Measurements from ENCODE around the gene ABHD6. TPM values are rescaled to one million over a fixed set of nuclear protein-coding genes. Genes with fewer than 3 reads are reported as not detected.
"Not testable (repeated sequence)": the region's sequence is repeated elsewhere in the genome, so short reads cannot be mapped to it uniquely, and the experiment has no call there.

ABHD6 gene
- total RNA-seq, 1 experiment from 2014 or later: 12.7 TPM

DNA sequence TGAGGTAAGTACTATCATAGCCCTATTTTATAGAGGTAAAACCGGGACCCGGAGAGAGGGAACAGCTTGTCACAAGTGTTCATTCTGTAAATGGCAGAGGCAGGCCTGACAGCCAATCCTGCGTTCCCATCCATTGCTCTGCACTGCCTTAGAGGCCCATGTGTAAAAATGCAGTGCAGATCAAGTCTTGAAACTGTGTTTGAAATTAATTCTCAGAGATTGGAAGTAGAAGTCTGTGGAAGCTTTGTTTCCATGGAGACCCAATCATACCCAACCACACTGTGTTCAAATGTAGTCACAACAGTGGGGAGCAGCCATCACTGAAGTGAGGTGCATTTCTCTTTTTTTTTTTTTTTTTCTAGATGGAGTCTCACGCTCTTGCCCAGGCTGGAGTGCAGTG is 13.7 kb upstream of the ABHD6 start:
- Histone ChIP-seq H4K20me1 (ENCODE audit: insufficient read depth) (no peaks in the 10 kb centered on the region), H2AFZ (ENCODE audit: low read depth, low read length, poor library complexity, severe bottlenecking) (no peak overlapping the region), H3K4me3 (replicated peaks in 1 of 2; ENCODE audit: low read depth in 1 of 2, low read length in 2 of 2) (no peak overlapping the region), H3K27me3 (ENCODE audit: insufficient read depth, low read length) (no peaks in the 10 kb centered on the region), H3K4me1 (ENCODE audit: control insufficient read depth in 1 of 2, insufficient read depth in 2 of 2, low read length in 2 of 2) (peaks cover 0 to 11% of the 10 kb centered on the region in 2 experiments; a peak in 2 of 4 replicates), H3K9me2 (ENCODE audit: insufficient read depth) (no peaks in the 10 kb centered on the region), H3K9ac (ENCODE audit: low read length) (no peak overlapping the region), H3K4me2 (ENCODE audit: low read length) (no peak overlapping the region), H3K36me3 (ENCODE audit: control insufficient read depth in 1 of 2, insufficient read depth in 2 of 2, low read length in 2 of 2) (no peaks in the 10 kb centered on the region), H3K9me3 (ENCODE audit: control insufficient read depth in 1 of 2, insufficient read depth in 1 of 2, low read depth in 1 of 2, low read length in 2 of 2) (no peaks in the 10 kb centered on the region), H3K27ac (ENCODE audit: low read depth, low read length) (no peak overlapping the region), H3K79me2 (ENCODE audit: insufficient read depth, low read length) (no peaks in the 10 kb centered on the region)
- intact Hi-C loops (cut with micrococcal nuclease): no loop called here
- DNase-seq (ENCODE audit: low read depth, low spot score) (no peak), ATAC-seq (no peak)
- TF ChIP-seq POLR2AphosphoS5 (IDR thresholded peaks at IDR 0.05; ENCODE audit: low read depth, low read length): no peak
- POLR2A ChIA-PET: no interaction called here
- CTCF ChIA-PET: no interaction called here
- no TSS peak for BruUV-seq (replicated peaks)
- RAD21 ChIA-PET (ENCODE audit: low non-redundant PET in 1 of 2, low total read pairs in 2 of 2, uncharacterized antibody in 2 of 2, unreplicated experiment in 2 of 2): no interaction called here

- POLR2A ChIA-PET; H3K9ac ChIP-seq (ENCODE audit: low read length); H3K79me2 ChIP-seq (ENCODE audit: insufficient read depth, low read length); H3K9me2 ChIP-seq (ENCODE audit: insufficient read depth); H3K27ac ChIP-seq (ENCODE audit: low read depth, low read length); H4K20me1 ChIP-seq (ENCODE audit: insufficient read depth); DNase-seq (ENCODE audit: low read depth, low spot score); intact Hi-C loops (cut with micrococcal nuclease); H3K9me3 ChIP-seq (ENCODE audit: control insufficient read depth in 1 of 2, insufficient read depth in 1 of 2, low read depth in 1 of 2, low read length in 2 of 2); H3K36me3 ChIP-seq (ENCODE audit: control insufficient read depth in 1 of 2, insufficient read depth in 2 of 2, low read length in 2 of 2); ATAC-seq; H3K27me3 ChIP-seq (ENCODE audit: insufficient read depth, low read length); H2AFZ ChIP-seq (ENCODE audit: low read depth, low read length, poor library complexity, severe bottlenecking); H3K4me3 ChIP-seq (replicated peaks in 1 of 2; ENCODE audit: low read depth in 1 of 2, low read length in 2 of 2); RAD21 ChIA-PET (ENCODE audit: low non-redundant PET in 1 of 2, low total read pairs in 2 of 2, uncharacterized antibody in 2 of 2, unreplicated experiment in 2 of 2); BruUV-seq (replicated peaks); H3K4me2 ChIP-seq (ENCODE audit: low read length); H3K4me1 ChIP-seq (ENCODE audit: control insufficient read depth in 1 of 2, insufficient read depth in 2 of 2, low read length in 2 of 2): not testable (repeated sequence)
- CTCF ChIA-PET: interaction anchor here (1.1 to 5.1 kb wide), 2 partner anchors 10 to 40 kb away, joined by 3 to 28 read pairs; no protein-coding TSS in a partner anchor
These were observed 9.7 kb upstream of the ABHD6 start for GRCh38 chr3:58227933-58228332.

- no TSS peak for BruUV-seq (replicated peaks)
- H3K9ac ChIP-seq (ENCODE audit: low read length): no peak overlapping the region
- no peak overlapping the region for H3K27ac ChIP-seq (ENCODE audit: low read depth, low read length)
- intact Hi-C loops (cut with micrococcal nuclease): no loop called here
- H3K4me2 ChIP-seq (ENCODE audit: low read length): no peak overlapping the region
- CTCF ChIA-PET: interaction anchor here (0.7 to 5.1 kb wide), 2 partner anchors 13 to 75 kb away, joined by 3 to 28 read pairs; partner anchors contain the start of genes HTD2 and RPP14
- no peak overlapping the region for H2AFZ ChIP-seq (ENCODE audit: low read depth, low read length, poor library complexity, severe bottlenecking)
- RAD21 ChIA-PET (ENCODE audit: low non-redundant PET in 1 of 2, low total read pairs in 2 of 2, uncharacterized antibody in 2 of 2, unreplicated experiment in 2 of 2): no interaction called here
- H3K9me2 ChIP-seq (ENCODE audit: insufficient read depth): no peaks in the 10 kb centered on the region
- DNase-seq (ENCODE audit: low read depth, low spot score): no peak
- H3K9me3 ChIP-seq (ENCODE audit: control insufficient read depth in 1 of 2, insufficient read depth in 1 of 2, low read depth in 1 of 2, low read length in 2 of 2): no peaks in the 10 kb centered on the region
- POLR2A ChIA-PET: no interaction called here
- H3K27me3 ChIP-seq (ENCODE audit: insufficient read depth, low read length): 0 out of 2 replicates have a peak, but pooled peaks cover 7% of the 10 kb centered on the region
- H3K4me1 ChIP-seq (ENCODE audit: control insufficient read depth in 1 of 2, insufficient read depth in 2 of 2, low read length in 2 of 2): peaks cover 0 to under 1% of the 10 kb centered on the region in 2 experiments; a peak in 1 of 4 replicates
- no peaks in the 10 kb centered on the region for H3K36me3 ChIP-seq (ENCODE audit: control insufficient read depth in 1 of 2, insufficient read depth in 2 of 2, low read length in 2 of 2)
- ATAC-seq: no peak
- H3K4me3 ChIP-seq (replicated peaks in 1 of 2; ENCODE audit: low read depth in 1 of 2, low read length in 2 of 2): no peak overlapping the region
- no peaks in the 10 kb centered on the region for H4K20me1 ChIP-seq (ENCODE audit: insufficient read depth)
- H3K79me2 ChIP-seq (ENCODE audit: insufficient read depth, low read length): no peaks in the 10 kb centered on the region
- TF ChIP-seq CTCF (IDR thresholded peaks at IDR 0.05 in 2 of 3, conservative IDR thresholded peaks at IDR 0.05 in 1 of 3; ENCODE audit: borderline replicate concordance in 1 of 3, insufficient read depth in 1 of 3, low read depth in 2 of 3, low read length in 2 of 3) (no peak), POLR2AphosphoS5 (IDR thresholded peaks at IDR 0.05; ENCODE audit: low read depth, low read length) (no peak), RAD21 (IDR thresholded peaks at IDR 0.05; ENCODE audit: low read depth) (no peak)
- TF ChIP-seq, protein P1, sequence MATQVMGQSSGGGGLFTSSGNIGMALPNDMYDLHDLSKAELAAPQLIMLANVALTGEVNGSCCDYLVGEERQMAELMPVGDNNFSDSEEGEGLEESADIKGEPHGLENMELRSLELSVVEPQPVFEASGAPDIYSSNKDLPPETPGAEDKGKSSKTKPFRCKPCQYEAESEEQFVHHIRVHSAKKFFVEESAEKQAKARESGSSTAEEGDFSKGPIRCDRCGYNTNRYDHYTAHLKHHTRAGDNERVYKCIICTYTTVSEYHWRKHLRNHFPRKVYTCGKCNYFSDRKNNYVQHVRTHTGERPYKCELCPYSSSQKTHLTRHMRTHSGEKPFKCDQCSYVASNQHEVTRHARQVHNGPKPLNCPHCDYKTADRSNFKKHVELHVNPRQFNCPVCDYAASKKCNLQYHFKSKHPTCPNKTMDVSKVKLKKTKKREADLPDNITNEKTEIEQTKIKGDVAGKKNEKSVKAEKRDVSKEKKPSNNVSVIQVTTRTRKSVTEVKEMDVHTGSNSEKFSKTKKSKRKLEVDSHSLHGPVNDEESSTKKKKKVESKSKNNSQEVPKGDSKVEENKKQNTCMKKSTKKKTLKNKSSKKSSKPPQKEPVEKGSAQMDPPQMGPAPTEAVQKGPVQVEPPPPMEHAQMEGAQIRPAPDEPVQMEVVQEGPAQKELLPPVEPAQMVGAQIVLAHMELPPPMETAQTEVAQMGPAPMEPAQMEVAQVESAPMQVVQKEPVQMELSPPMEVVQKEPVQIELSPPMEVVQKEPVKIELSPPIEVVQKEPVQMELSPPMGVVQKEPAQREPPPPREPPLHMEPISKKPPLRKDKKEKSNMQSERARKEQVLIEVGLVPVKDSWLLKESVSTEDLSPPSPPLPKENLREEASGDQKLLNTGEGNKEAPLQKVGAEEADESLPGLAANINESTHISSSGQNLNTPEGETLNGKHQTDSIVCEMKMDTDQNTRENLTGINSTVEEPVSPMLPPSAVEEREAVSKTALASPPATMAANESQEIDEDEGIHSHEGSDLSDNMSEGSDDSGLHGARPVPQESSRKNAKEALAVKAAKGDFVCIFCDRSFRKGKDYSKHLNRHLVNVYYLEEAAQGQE (IDR thresholded peaks at IDR 0.05; ENCODE audit: low read depth): no peak
- TF ChIP-seq, protein P2, sequence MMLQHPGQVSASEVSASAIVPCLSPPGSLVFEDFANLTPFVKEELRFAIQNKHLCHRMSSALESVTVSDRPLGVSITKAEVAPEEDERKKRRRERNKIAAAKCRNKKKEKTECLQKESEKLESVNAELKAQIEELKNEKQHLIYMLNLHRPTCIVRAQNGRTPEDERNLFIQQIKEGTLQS (IDR thresholded peaks at IDR 0.05): no peak
These were observed 6.6 kb upstream of the ABHD6 start for GRCh38 chr3:58230876-58231552.
